ENCODE measurements around the gene PLCL2. TPM values are rescaled to one million over a fixed set of nuclear protein-coding genes. Genes with fewer than 3 reads are reported as not detected.

The PLCL2 gene
- total and polyA plus RNA-seq, 10 of the 15 experiments (the other 5 are each of a cell fraction or from before 2014, with no cell fraction given), result 7.5 to 37.3 (median 21.7) TPM

DNA sequence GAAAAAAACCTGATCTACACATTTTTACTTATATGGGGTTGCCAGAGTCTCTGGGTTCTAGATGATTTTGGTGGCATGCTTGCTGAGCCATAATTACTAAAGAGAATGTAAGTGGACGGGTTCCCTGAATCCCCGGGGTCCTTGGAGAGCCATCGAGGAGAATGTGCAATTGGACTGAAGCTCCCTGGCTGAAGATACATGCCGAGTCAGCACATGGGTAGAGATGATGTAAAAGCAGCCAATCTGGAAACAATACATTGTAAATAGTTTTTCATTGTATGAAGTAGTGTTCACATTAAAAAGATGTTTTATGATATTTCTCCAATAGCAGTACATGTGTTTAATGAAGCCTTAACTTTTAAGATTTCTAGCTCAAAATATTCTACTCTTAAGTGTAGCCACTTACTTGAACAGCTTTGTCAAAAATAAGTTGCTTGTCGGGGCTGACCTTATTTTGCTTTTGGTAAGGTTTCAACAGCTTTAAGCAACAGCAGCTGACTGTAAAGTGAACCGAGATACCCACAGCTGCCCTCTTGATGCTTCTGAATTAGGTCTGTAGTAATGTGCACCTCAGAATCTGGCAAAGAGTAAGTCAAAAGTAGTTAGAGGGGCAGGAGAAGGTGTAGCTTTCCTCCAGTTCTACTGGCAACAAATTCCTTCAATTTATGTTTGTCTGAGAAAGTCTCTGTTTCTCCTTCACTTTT is 205.7 kb downstream of the PLCL2 start:
- H3K9me3 ChIP-seq (replicated peaks; ENCODE audit: control insufficient read depth, insufficient read depth, low read length), result no peaks in the 10 kb centered on the region
- no peaks in the 10 kb centered on the region for H4K20me1 ChIP-seq (ENCODE audit: control insufficient read depth, insufficient read depth)
- ChIA-PET POLR2A (interaction anchor here (0.5 to 1.2 kb wide), 2 partner anchors 12 to 59 kb away, joined by 3 to 7 read pairs; no protein-coding TSS in a partner anchor), CTCF (interaction anchor here (0.8 to 1.6 kb wide), 4 partner anchors 9 to 489 kb away, joined by 3 to 4 read pairs (median 4); no protein-coding TSS in a partner anchor), RAD21 (ENCODE audit: unreplicated experiment) (interaction anchor here (0.6 to 1.4 kb wide), 3 partner anchors 61 to 823 kb away, joined by 3 to 4 read pairs (median 3); no protein-coding TSS in a partner anchor), SMC1A (ENCODE audit: uncharacterized antibody, unreplicated experiment) (interaction anchor here (1.1 to 1.8 kb wide), 3 partner anchors 9 to 163 kb away, joined by 4 to 5 read pairs (median 5); no protein-coding TSS in a partner anchor)
- 88% methylated on average over 6 of the region's 6 CpGs for WGBS (ENCODE audit: insufficient coverage, insufficient replicate concordance, low lambda C conversion rate, missing lambda C conversion rate)
- intact Hi-C loops (cut with micrococcal nuclease; ENCODE audit: unreplicated experiment), result no loop called here
- BruUV-seq (replicated peaks), result no TSS peak
- H3K27ac ChIP-seq (ENCODE audit: control insufficient read depth, insufficient read depth), result no peak overlapping the region
- no peak overlapping the region for H2AFZ ChIP-seq (ENCODE audit: control insufficient read depth, low read depth, low read length)
- in situ Hi-C loops (cut with MboI), result no loop called here
- no peaks in the 10 kb centered on the region for H3K4me1 ChIP-seq (ENCODE audit: control insufficient read depth, insufficient read depth, low read length)
- FAIRE-seq (no peak), DNase-seq (ENCODE audit: low read depth, low spot score) (no peak), ATAC-seq (no peak)
- H3K4me3 ChIP-seq, result no peak overlapping the region
- TF ChIP-seq, protein P1, sequence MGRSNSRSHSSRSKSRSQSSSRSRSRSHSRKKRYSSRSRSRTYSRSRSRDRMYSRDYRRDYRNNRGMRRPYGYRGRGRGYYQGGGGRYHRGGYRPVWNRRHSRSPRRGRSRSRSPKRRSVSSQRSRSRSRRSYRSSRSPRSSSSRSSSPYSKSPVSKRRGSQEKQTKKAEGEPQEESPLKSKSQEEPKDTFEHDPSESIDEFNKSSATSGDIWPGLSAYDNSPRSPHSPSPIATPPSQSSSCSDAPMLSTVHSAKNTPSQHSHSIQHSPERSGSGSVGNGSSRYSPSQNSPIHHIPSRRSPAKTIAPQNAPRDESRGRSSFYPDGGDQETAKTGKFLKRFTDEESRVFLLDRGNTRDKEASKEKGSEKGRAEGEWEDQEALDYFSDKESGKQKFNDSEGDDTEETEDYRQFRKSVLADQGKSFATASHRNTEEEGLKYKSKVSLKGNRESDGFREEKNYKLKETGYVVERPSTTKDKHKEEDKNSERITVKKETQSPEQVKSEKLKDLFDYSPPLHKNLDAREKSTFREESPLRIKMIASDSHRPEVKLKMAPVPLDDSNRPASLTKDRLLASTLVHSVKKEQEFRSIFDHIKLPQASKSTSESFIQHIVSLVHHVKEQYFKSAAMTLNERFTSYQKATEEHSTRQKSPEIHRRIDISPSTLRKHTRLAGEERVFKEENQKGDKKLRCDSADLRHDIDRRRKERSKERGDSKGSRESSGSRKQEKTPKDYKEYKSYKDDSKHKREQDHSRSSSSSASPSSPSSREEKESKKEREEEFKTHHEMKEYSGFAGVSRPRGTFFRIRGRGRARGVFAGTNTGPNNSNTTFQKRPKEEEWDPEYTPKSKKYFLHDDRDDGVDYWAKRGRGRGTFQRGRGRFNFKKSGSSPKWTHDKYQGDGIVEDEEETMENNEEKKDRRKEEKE (IDR thresholded peaks at IDR 0.05), result no peak
- TF ChIP-seq POLR2A (IDR thresholded peaks at IDR 0.05; ENCODE audit: low read depth, low read length) (no peak), WRNIP1 (IDR thresholded peaks at IDR 0.05; ENCODE audit: borderline replicate concordance, low read depth, low read length) (no peak), SIN3A (IDR thresholded peaks at IDR 0.05; ENCODE audit: low read depth, low read length) (no peak), DPF2 (IDR thresholded peaks at IDR 0.05) (no peak), TCF3 (IDR thresholded peaks at IDR 0.05; ENCODE audit: borderline replicate concordance, insufficient read depth, low read depth, low read length) (no peak), ZNF274 (IDR thresholded peaks at IDR 0.05; ENCODE audit: insufficient read depth, insufficient read length) (no peak), CHD1 (IDR thresholded peaks at IDR 0.05; ENCODE audit: low read depth, low read length) (no peak), RELA (IDR thresholded peaks at IDR 0.05; ENCODE audit: borderline replicate concordance, partially characterized antibody) (no peak), TARDBP (IDR thresholded peaks at IDR 0.05; ENCODE audit: borderline replicate concordance) (no peak), CBX3 (IDR thresholded peaks at IDR 0.05; ENCODE audit: borderline replicate concordance, low read depth) (no peak), ZSCAN29 (IDR thresholded peaks at IDR 0.05) (no peak), KLF5 (IDR thresholded peaks at IDR 0.05; ENCODE audit: partially characterized antibody) (no peak), STAT1 (conservative IDR thresholded peaks at IDR 0.05) (no peak)
- TF ChIP-seq, protein P2, sequence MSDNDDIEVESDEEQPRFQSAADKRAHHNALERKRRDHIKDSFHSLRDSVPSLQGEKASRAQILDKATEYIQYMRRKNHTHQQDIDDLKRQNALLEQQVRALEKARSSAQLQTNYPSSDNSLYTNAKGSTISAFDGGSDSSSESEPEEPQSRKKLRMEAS (IDR thresholded peaks at IDR 0.05; ENCODE audit: low read depth, low read length), result no peak
- TF ChIP-seq, protein P3, sequence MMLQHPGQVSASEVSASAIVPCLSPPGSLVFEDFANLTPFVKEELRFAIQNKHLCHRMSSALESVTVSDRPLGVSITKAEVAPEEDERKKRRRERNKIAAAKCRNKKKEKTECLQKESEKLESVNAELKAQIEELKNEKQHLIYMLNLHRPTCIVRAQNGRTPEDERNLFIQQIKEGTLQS (IDR thresholded peaks at IDR 0.05; ENCODE audit: borderline replicate concordance, extremely low read depth, low read depth, low read length), result no peak
- TF ChIP-seq, protein P4, sequence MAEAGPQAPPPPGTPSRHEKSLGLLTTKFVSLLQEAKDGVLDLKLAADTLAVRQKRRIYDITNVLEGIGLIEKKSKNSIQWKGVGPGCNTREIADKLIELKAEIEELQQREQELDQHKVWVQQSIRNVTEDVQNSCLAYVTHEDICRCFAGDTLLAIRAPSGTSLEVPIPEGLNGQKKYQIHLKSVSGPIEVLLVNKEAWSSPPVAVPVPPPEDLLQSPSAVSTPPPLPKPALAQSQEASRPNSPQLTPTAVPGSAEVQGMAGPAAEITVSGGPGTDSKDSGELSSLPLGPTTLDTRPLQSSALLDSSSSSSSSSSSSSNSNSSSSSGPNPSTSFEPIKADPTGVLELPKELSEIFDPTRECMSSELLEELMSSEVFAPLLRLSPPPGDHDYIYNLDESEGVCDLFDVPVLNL (IDR thresholded peaks at IDR 0.05; ENCODE audit: low read depth, low read length), result no peak
- TF ChIP-seq, protein P5, sequence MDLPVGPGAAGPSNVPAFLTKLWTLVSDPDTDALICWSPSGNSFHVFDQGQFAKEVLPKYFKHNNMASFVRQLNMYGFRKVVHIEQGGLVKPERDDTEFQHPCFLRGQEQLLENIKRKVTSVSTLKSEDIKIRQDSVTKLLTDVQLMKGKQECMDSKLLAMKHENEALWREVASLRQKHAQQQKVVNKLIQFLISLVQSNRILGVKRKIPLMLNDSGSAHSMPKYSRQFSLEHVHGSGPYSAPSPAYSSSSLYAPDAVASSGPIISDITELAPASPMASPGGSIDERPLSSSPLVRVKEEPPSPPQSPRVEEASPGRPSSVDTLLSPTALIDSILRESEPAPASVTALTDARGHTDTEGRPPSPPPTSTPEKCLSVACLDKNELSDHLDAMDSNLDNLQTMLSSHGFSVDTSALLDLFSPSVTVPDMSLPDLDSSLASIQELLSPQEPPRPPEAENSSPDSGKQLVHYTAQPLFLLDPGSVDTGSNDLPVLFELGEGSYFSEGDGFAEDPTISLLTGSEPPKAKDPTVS (IDR thresholded peaks at IDR 0.05; ENCODE audit: low read depth, low read length), result no peak
- H3K36me3 ChIP-seq (ENCODE audit: control insufficient read depth in 2 of 2, insufficient read depth in 2 of 2, low read length in 1 of 2), result peaks cover 2 to 7% of the 10 kb centered on the region in 2 experiments; a peak in 1 of 4 replicates
- no peak overlapping the region for H3K9ac ChIP-seq (ENCODE audit: control insufficient read depth, insufficient read depth, low read length)
- H3K4me2 ChIP-seq (ENCODE audit: control insufficient read depth, insufficient read depth), result no peak overlapping the region
- H3K27me3 ChIP-seq (replicated peaks in 1 of 2; ENCODE audit: control insufficient read depth in 2 of 2, insufficient read depth in 2 of 2, low read length in 1 of 2), result no peaks in the 10 kb centered on the region
- no peaks in the 10 kb centered on the region for H3K79me2 ChIP-seq (ENCODE audit: control insufficient read depth, insufficient read depth, low read length)

All from GM12878 (cell line).